ENCODE measurements around the gene ZPBP2.
"Not testable (repeated sequence)": the region's sequence is repeated elsewhere in the genome, so short reads cannot be mapped to it uniquely, and the experiment has no call there.

The ZPBP2 gene

DNA sequence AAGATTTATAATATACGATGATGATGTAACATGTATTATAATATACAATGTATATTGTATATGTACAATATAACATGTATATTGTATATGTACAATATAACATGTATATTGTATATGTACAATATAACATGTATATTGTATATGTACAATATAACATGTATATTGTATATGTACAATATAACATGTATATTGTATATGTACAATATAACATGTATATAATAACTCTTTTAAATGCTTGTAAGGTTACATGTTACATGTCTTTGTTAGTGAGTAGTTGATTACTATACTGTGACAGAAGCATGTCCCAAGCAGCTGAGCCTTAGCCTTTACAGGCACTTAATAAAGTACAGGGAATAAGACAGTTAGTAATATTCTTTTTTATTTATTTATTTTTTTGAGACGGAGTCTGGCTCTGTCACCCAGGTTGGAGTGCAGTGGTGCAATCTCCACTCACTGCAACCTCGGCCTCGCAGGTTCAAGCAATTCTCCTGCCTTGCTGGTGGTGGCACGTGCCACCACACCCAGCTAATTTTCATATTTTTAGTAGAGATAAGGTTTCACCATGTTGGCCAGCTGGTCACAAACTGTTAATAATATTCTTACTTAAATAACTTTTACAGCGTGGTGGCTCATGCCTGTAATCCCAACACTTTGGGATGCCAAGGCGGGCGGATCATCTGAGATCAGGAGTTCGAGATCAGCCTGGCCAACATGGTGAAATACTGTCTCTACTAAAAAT, 11.9 kb upstream of the ZPBP2 start:
- DNase-seq: not testable (repeated sequence)

DNA sequence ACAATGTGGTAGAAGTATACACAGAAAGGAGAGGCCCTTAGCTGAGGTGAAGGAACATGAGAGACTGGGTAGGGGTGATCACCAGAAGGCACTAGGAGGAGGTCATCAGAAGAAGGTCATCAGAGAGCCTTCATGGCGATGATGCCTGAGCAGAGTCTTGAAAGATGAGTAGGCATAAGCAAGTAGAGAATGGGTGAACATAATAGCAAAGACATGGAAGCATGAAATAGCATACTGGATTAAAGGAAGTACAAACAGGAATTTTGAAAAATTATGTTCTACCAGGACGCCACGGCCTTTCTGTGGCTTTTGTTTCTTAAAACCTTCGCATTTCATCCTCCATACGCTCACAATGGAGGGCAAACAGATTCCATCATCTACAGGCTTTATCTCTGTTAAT, 6.8 kb upstream of the ZPBP2 start:
- DNase-seq: no peak

DNA sequence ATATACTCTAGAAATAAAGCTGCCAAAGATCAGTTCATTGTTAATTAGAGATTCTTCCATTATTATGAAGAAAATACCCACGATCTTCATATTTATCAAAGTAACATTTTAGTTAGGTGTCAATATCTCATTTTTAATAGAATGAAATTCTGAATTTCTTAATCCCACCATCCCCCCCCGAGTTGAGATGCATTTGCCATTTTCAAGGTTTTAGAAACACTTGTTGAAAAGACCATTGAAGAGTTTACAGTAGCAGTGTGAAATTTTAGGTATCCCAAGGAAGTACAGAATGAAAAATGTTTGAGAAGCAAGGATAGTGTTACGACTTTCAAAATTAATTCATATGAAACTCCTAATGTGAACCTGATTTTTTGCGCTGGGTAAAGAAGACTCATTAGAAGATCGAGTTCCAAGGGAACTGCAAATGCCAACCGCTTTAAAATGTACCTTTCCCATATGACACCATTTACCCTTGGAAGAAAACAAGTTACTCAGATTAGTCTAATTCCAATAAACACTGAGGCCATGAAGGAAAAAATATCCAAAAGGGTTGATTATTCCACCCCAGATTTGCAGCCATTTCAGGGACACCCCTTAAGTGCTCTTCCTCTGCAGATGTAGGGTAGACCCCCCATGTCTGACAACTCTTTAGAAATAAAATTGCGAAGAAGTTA, 4.6 kb upstream of the ZPBP2 start:
- DNase-seq: no peak

DNA sequence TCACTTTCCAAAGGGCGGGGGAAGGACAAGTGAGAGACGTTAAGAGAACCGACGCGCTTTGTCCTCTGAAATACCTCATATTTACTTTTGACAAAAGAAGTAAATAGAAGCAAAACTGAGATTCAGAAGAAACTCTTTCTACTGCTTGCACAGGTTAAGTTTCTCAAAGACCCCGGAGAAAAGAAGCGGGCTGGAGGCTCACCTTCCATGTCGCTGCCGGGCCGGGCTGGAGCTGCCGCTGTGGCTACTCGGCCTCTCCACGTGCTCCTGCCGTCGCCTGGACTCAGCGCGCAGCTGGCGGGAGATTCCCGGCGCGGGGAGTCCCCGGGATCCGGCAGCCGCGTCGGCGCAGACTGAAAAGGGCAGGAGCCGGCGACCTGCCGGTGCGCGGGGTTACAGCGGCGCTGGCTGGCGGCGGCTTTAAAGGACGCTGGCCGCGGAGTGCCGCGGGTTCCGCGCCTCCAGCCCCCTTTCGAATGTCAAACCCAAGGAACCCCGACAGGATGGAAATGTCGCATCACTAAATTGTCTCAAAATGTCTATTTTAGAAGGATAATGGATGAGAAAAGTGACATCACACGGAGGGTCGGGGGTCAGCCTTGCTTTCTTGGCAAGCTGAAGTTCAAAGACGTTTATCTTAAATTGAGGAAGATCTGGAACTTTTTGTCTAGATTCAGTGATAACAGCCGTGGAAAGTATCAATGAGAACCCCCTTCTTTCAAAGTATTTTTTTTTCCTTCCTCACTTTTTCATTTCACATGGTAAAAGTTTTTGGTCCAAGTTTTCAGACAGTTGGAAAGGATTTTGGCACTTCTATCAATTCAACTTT, 3.9 kb upstream of the ZPBP2 start, which contains the start of gene IKZF3:
IKZF3 (minus strand) TSS at position 395 of the 829 bp plus-strand sequence; CDS start at position 209, 186 bp downstream.
- DNase-seq: peak; percentile 88

DNA sequence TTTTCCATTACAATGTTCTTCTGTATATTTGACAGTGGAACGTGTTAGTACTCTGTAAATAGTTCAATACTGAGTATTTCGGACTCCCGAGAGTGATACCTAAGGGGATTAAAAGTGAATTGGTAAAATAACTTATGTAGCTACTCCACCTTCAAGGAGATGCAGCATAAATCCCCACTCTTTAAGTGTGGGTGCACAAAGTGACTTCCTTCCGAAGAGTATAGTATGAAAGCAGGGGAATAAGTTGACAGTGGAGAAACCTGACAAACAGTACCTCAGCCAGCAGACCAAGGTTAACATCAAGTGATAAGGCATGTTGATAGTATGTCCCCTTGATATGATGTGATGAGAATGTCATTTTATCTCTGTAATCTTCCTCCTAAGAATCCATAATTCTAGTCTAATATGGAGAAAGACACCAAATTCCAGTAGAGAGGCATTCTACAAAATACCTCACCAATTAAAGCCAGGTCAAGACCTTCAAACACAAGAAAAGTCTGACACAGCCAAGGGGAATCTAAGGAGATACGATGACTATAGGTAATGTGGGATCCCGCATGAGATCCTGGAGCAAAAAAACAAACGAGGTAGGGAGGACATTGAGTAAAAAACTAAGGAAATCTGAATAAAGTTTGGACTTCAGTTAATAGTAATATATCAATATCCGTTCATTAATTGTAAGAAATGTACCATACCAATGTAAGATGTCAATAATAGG, 1.8 kb upstream of the ZPBP2 start:
- no peak for DNase-seq

DNA sequence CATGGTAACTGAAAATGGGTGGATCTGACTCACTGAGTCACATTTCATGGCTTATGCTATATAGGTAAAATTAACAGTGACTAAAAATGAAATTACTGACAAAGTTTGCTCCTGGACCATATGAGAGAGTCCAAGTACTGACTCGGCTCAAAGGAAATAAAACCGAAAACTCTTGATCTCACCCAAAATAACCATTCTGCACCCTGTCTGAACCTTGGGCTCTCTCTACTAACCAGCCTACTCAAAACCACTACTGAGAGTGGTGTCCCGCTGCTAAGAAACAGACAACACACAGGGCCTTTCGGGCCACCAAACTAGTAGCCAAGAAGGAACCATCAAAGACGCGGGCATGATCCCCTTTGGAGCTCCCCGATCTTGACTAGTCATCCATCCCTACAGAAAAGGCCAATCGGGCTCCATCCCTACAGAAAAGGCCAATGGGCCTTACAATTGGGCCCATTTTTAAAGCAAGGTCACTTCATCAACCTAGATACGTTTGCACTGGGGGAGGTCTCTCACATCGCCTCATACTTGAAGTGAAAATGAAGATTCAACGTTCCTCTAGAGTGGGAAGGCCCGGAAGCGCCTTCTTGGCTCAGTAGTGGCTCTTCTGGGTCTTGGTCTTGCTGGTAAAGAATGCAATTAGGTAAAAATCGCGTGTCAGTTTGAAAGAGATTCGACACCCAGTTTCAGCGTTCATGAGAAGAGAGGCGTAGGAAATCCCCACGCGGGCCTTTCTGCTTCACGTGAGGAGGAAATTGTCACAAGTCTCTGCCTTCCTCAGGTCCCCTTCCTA, 720 bp upstream of the ZPBP2 start:
- DNase-seq: peak; percentile 67

DNA sequence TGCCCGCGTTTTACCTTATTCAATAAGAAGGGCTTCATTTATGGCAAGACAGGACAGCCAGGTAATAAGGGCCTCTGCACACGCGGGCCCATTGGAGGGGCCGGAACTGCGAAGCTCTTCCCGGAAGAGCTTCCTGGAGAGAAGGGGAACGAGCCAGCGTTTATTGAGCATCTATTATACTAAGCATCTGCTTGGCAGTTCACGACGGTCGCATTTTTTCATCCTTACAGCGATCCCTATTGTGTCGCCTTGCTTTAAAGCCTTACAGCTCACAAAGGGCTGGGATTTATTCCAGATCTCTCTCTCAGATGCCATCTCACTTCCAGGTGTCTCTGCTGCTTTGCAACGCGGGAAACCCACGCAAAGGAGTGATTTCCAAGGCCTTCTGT, 546 bp downstream of the ZPBP2 start:
- DNase-seq: no peak

DNA sequence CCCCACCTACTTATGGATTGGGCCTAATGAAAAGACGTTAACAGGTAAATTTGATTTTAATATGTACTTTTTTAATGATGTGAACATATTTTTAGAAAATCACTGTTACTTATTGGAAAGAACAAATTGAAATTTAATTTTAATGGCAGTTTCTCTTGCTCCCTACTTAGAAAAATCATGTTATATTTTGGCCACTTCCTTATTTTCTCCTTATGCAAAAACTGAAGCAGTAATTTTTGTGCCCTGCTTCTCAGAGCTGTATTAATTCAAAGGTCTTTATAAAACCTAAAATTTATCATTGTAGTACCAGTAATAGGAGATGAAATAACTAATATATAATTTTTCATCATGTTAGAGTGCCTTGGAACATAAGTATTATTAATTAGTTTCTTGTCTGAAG, 2.8 kb downstream of the ZPBP2 start:
- DNase-seq: no peak

DNA sequence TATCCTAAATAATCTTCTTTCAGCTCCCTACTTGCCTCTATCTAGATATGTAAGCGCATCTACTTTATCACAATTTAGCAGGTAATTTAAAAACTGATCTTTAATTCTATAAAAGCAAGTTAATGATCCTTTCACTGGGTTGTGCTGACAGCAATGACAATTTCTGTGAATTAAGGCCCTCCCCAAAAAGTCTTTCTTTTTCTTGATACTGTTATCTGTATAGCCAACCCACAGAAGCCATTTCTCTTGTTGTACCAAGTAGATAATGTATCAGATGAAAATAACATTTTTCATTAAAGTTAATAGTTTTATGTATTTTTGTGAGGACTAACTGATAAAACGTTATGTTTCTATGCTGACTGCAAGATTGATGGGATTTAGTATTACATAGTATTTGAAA, 3.8 kb downstream of the ZPBP2 start:
- no peak for DNase-seq

DNA sequence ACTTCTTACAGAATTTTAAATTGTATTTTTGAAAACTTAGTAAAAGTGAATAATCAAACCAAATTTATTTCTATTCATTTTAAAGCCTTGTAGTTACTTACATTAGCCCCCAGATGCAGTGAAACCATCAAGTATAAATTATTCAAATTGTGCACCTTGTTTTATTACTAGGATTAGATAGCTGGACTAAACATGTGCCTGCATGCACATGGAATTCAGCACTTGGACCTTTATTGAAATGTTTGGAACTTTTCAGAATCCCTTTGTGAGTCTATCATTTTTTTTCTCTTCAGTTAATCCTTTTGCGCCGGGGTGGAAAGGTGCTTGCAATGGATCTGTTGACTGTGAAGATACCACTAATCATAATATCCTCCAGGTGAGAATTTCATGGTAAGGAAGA, 4.7 kb downstream of the ZPBP2 start:
- no peak for DNase-seq

DNA sequence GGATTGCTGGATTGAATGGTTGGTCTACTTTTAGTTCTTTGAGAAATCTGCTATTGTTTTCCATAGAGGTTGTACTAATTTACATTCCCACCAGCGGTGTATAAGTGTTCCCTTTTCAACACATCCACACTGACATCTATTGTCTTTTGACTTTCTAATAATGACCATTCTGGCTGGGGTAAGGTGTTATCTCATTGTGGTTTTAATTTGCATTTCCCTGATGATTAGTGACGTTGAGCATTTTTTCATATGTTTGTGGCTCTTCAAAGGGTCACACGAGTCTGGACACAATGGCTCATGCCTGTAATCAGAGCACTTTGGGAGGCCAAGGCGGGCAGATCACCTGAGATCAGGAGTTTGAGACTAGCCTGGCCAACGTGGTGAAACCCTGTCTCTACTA, 18.1 kb downstream of the ZPBP2 start:
- DNase-seq: not testable (repeated sequence)

DNA sequence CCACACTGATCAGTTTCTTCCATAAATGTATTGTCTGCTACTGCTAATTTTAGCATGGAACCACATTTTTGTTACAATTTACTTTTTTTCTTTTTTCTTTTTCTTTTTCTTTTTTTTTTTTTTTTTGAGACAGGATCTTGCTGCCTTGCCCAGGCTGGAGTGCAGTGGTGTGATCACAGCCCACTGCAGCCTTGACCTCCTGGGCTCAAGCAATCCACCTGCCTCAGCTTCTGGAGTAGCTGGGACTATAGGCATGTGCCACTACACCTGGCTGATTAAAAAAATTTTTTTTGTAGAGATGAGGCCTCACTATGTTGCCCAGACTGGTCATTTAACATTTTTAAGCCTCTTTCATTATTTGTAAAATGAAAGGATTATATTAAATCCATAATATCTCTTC, 19.1 kb downstream of the ZPBP2 start:
- no peak for DNase-seq

DNA sequence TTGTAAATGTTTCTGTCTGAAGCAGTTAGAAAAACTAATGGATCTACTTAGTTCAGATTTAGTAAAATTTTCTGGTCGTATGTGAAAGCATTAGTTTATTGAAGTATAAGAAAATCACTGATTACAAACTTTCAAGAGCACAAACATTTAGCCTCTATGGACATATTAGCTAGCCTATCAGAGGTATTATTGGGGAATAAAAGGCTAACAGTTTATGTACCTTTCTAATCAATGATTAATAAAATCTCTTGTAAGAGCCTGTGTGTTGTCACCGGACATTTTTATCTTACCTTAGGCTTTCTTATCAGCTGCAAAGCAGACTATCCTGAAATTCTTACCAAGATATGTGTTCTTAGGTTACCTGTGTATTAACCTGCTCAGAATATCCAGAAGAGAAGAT, 21.2 kb downstream of the ZPBP2 start:
- no peak for DNase-seq

DNA sequence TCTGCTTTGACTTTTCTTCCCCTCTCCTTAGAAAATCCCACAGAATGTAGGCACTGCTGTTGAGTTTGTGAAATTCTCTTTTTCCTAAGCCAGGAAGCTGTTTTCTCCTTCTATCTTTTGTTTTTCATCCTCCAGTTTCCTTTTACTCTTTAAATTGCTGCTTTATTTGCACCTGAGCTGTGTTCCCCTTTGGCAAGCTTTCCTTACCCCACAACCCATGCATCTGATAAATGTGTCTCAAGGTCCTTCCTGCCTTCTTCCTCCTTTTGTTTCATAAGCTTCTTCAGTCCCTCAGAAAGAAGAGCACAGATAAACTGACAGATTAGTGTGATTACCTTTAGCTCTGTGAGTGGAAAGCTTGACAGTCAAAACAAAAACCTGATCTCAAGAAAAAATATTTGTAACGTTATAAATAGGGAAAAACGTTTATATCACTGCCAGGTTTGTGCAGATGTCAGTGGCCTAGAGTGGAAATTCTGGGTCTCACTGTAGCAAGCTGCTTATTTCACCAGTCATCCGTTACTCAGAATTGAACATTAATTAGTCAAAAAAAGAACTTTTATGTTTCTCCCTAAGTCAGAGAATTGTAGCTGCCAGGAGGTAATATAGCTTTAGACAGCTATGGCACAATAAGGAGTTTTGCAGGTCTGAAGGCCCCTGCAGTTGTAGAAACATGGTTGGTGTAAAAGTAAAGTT, 26.8 kb downstream of the ZPBP2 start:
- DNase-seq: no peak

DNA sequence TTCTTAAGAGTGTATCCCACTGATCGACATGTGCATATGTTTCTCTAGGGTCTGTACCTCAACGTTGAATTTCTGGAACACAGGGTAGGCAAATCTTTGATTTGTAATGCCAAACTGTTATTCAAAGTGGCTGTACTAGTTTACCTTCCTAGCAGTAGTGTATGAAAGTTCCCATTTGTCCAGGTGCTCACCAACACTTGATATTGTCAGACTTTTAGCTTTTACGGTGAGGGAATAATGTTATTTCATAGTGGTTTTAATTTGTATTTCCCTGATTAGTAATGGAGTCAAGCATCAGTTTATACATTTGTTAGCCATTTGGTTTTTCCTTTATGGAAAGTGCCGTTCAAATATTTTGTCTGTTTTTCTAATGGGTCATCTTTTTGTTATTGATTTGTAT, 30.1 kb downstream of the ZPBP2 start:
- no peak for DNase-seq

DNA sequence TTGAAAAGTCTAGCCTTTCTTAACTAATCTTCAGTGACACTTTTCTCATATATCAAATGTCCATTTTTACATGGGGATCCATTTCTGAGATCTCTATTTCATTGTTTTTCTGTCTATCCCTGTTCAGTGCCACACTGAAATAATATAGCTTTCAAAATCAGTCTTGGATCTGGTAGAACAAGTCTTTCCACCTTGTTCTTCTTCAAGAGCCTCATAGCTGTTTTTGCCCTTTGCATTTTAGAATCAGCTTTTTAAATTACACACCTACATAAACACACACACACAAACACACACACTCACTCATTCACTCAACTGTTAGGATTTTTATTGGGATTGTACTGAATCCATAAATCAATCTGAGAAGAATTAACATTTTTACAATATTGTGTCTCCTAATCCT, 31.2 kb downstream of the ZPBP2 start:
- DNase-seq: no peak

DNA sequence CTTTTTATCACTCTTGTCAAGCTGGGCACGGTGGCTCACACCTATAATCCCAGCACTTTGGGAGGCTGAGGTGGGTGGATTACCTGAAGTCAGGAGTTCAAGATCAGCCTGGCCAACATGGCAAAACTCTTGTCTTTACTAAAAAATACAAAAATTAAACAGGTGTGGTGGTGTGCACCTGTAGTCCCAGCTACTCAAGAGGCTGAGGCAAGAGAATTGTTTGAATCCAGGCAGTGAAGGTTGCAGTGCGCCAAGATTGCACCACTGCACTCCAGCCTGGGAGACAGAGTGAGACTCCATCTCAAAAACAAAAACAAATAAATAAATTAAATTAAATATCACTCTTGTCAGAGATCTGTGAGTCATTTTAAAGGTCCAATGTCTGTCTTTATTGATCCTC, 34.0 kb downstream of the ZPBP2 start:
- not testable (repeated sequence) for DNase-seq

DNA sequence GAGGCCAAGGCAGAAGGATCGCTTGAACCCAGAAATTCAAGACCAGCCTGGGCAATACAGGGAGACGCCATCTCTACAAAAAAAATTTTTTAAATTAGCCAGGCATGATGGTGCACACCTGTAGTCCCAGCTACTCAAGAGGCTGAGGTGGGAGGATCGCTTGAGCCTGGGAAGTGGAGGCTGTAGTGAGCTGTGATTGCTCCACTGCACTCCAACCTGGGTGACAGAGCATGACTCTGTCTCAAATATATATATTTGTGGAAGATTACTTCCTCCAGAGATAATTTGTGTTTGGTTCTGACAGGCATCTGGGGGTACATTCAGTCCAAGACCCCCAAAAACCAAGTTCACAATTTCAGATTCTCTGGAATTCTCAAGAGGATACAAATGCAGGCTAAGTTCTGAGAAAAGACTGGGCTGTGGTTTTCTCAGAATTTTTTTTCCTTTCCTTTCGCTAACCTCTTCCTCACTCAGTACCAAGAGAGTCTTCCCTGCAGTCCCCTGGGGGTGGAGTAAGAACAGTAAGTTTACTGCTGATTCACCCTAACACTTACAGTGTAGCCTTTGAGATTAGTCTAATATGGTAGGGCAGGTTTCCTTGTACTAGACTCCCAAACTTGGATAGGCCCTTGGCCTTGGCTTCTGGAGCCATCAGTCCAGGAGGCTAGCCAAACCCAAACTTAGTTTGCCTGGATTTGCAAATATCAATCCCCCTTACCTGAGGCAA, 35.3 kb downstream of the ZPBP2 start:
- no peak for DNase-seq

DNA sequence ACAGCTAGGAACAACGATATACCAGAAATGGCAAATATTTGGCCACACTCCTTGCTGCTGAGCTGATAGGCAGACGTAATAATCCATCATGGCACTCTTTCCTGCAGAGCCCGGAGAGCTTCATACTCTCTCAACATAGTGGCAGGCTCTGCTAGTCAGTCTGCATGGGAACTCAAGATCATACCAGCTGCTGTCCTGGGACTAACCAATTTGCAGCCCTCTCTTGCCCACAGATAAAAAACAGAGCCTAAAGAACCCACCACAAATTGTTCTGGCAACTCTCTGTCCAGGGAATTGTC, 36.9 kb downstream of the ZPBP2 start:
- no peak for DNase-seq

DNA sequence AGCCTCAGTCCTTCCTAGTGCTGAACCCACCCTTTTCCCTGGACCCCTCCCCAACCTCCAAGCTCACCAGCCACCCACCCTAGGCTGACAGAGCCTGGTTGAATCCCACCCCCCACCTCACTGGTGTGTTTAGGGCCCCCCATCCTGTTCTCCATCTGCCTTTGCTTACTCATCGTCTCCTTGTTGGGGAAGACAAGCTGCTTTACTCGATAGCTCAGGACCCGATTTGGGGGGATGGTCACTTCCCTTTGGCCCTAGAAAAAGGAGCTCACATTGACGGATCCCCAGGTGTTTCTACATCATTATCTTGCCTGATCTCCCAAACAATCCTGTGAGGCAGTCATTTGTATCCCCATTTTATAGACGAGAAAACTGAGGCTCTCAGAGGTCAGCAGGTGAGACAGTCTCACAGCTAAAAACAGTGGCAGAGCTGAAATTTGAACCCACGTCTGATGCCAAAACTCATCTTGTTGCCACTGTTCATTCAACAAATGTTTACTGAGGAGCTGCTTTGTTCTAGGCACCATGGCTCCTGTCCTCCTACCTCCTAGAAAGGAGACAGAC, 40.9 kb downstream of the ZPBP2 start:
- no peak for DNase-seq

DNA sequence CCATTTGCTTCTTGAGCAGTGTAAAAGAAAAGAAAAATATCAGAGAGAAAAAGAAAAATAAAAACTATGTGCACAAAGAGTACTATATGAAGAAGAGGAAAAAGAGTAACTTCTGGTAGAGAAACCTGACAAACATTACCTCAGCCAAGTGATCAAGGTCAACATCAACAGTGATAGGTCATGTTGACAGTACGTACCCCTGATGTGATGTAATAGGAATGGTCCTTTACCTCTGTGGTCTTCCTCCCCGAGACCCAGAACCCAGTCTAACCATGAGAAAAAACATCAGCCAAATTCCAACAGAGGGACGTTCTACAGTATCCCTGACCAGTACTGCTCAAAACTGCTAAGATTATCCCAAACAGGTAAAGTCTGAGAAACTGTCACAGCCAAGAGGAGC, 46.0 kb downstream of the ZPBP2 start:
- no peak for DNase-seq

All from stimulated activated CD4-positive, alpha-beta T cell treated with anti-CD3 and anti-CD28 coated beads, Interleukin-1b, Interleukin-23, amount 100 ng/mL, for 48 hours (primary cell).